ENCODE measurements around the gene SLC6A11. TPM values are rescaled to one million over a fixed set of nuclear protein-coding genes. Genes with fewer than 3 reads are reported as not detected.

The SLC6A11 gene
- total RNA-seq, 1 donor from 2014 or later, result not detected

GRCh38 chr3:10817506-10817905 is 1.5 kb downstream of the SLC6A11 start:
- TF ChIP-seq CTCF (conservative IDR thresholded peaks at IDR 0.05; ENCODE audit: low read depth, low read length), result no peak
- no peak overlapping the region for H3K4me3 ChIP-seq (ENCODE audit: low read depth, low read length)
- no peak for DNase-seq (ENCODE audit: low read depth)

- no peak for DNase-seq (ENCODE audit: low read depth)
- no peak for TF ChIP-seq CTCF (conservative IDR thresholded peaks at IDR 0.05; ENCODE audit: low read depth, low read length)
- no peak overlapping the region for H3K4me3 ChIP-seq (ENCODE audit: low read depth, low read length)
Observed at GRCh38 chr3:10822055-10822454, 6.0 kb downstream of the SLC6A11 start.

- no peak overlapping the region for H3K4me3 ChIP-seq (ENCODE audit: low read depth, low read length)
- TF ChIP-seq CTCF (conservative IDR thresholded peaks at IDR 0.05; ENCODE audit: low read depth, low read length), result no peak
- DNase-seq (ENCODE audit: low read depth), result no peak
Observed at GRCh38 chr3:10822708-10823515, 6.9 kb downstream of the SLC6A11 start.

- DNase-seq (ENCODE audit: low read depth), result no peak
- no peak for TF ChIP-seq CTCF (conservative IDR thresholded peaks at IDR 0.05; ENCODE audit: low read depth, low read length)
- H3K4me3 ChIP-seq (ENCODE audit: low read depth, low read length), result no peak overlapping the region
Observed at GRCh38 chr3:10823516-10823818, 7.4 kb downstream of the SLC6A11 start.

GRCh38 chr3:10824468-10824867 is 8.4 kb downstream of the SLC6A11 start:
- H3K4me3 ChIP-seq (ENCODE audit: low read depth, low read length), result no peak overlapping the region
- DNase-seq (ENCODE audit: low read depth), result no peak
- TF ChIP-seq CTCF (conservative IDR thresholded peaks at IDR 0.05; ENCODE audit: low read depth, low read length), result no peak

GRCh38 chr3:10833855-10834414 is 17.9 kb downstream of the SLC6A11 start:
- TF ChIP-seq CTCF (conservative IDR thresholded peaks at IDR 0.05; ENCODE audit: low read depth, low read length), result no peak
- no peak overlapping the region for H3K4me3 ChIP-seq (ENCODE audit: low read depth, low read length)
- DNase-seq (ENCODE audit: low read depth), result no peak

- no peak overlapping the region for H3K4me3 ChIP-seq (ENCODE audit: low read depth, low read length)
- no peak for DNase-seq (ENCODE audit: low read depth)
- TF ChIP-seq CTCF (conservative IDR thresholded peaks at IDR 0.05; ENCODE audit: low read depth, low read length), result no peak
Observed at GRCh38 chr3:10834951-10835350, 18.9 kb downstream of the SLC6A11 start.

Data from epithelial cell of proximal tubule (primary cell).